SK-N-SH treated with all-trans-retinoic acid at 6 μM for 48 hours (cell line): ENCODE results near the gene FGD3.

Experiments used
- ATAC-seq: fragments of 200-7000 bp; cut with Tn5 transposase; 3 replicates; pipeline ENCODE4 v1.9.1; 2020; ENCODE audit warnings: mild to moderate bottlenecking, moderate library complexity
- BACH2 ChIP-seq: fragments of 250-450 bp; sonication (Bioruptor Pico); IDR thresholded peaks from 2 replicates; pipeline ENCODE4 v1.9.0; 2021; ENCODE audit warnings: mild to moderate bottlenecking, borderline replicate concordance
- CREB5 ChIP-seq: fragments of 250-450 bp; sonication (Bioruptor Pico); IDR thresholded peaks from 2 replicates; pipeline ENCODE4 v1.5.1; 2020; ENCODE audit warnings: low read depth, mild to moderate bottlenecking, moderate library complexity
- CSDC2 ChIP-seq: fragments of 250-450 bp; sonication (Bioruptor Pico); IDR thresholded peaks from 2 replicates; pipeline ENCODE4 v1.5.0; 2020; ENCODE audit warnings: mild to moderate bottlenecking, moderate library complexity
- CSRNP3 ChIP-seq: fragments of 250-450 bp; sonication (Bioruptor Pico); IDR thresholded peaks from 2 replicates; pipeline ENCODE4 v1.5.1; 2021; ENCODE audit warnings: mild to moderate bottlenecking, moderate library complexity
- ESRRG ChIP-seq: fragments of 250-450 bp; sonication (Bioruptor Pico); IDR thresholded peaks from 2 replicates; pipeline ENCODE4 v1.6.1; 2021; ENCODE audit warnings: mild to moderate bottlenecking
- GLIS3 ChIP-seq: fragments of 250-450 bp; sonication (Bioruptor Pico); IDR thresholded peaks from 2 replicates; pipeline ENCODE4 v1.5.0; 2020; ENCODE audit warnings: mild to moderate bottlenecking, moderate library complexity
- OSR1 ChIP-seq: fragments of 250-450 bp; sonication (Bioruptor Pico); IDR thresholded peaks from 2 replicates; pipeline ENCODE4 v1.8.0; 2022; ENCODE audit warnings: moderate library complexity, mild to moderate bottlenecking, inconsistent platforms
- PATZ1 ChIP-seq: fragments of 250-450 bp; sonication (Bioruptor Pico); IDR thresholded peaks from 2 replicates; pipeline ENCODE4 v1.8.0; 2020; ENCODE audit warnings: mild to moderate bottlenecking, moderate library complexity, borderline replicate concordance
- POU6F1 ChIP-seq: fragments of 250-450 bp; sonication (Bioruptor Pico); IDR thresholded peaks from 2 replicates; pipeline ENCODE4 v1.8.0; 2021; ENCODE audit warnings: low read depth, mild to moderate bottlenecking, moderate library complexity, borderline replicate concordance
- PPARA ChIP-seq: fragments of 250-450 bp; sonication (Bioruptor Pico); IDR thresholded peaks from 2 replicates; pipeline ENCODE4 v1.5.0; 2020; ENCODE audit warnings: mild to moderate bottlenecking, borderline replicate concordance
- RARB ChIP-seq: fragments of 250-450 bp; sonication (Bioruptor Pico); IDR thresholded peaks from 2 replicates; pipeline ENCODE4 v1.8.0; 2021; ENCODE audit warnings: mild to moderate bottlenecking, moderate library complexity
- SNAI2 ChIP-seq: fragments of 250-450 bp; sonication (Bioruptor Pico); IDR thresholded peaks from 2 replicates; pipeline ENCODE4 v1.5.0; 2020; ENCODE audit warnings: mild to moderate bottlenecking, moderate library complexity
- TCF4 ChIP-seq: fragments of 250-450 bp; sonication (Bioruptor Pico); IDR thresholded peaks from 2 replicates; pipeline ENCODE4 v1.8.0; 2021; ENCODE audit warnings: mild to moderate bottlenecking, moderate library complexity, borderline replicate concordance
- TSHZ2 ChIP-seq: fragments of 250-450 bp; sonication (Bioruptor Pico); IDR thresholded peaks from 2 replicates; pipeline ENCODE4 v1.5.0; 2020; ENCODE audit warnings: mild to moderate bottlenecking, moderate library complexity
- ZC3H10 ChIP-seq: fragments of 250-450 bp; sonication (Bioruptor Pico); IDR thresholded peaks from 2 replicates; pipeline ENCODE4 v1.5.1; 2021; ENCODE audit warnings: mild to moderate bottlenecking, moderate library complexity
- ZFP30 ChIP-seq: fragments of 450-650 bp; formaldehyde crosslinking; IDR thresholded peaks from 2 replicates; pipeline ENCODE4 v1.5.0; 2022; ENCODE audit warnings: mild to moderate bottlenecking, moderate library complexity
- ZNF565 ChIP-seq: fragments of 450-650 bp; formaldehyde crosslinking; conservative IDR thresholded peaks from 2 replicates; pipeline ENCODE4 v1.5.0; 2020; ENCODE audit warnings: low read depth, mild to moderate bottlenecking, moderate library complexity
- ZNF70 ChIP-seq: fragments of 450-650 bp; formaldehyde crosslinking; IDR thresholded peaks from 2 replicates; pipeline ENCODE4 v1.5.0; 2020; ENCODE audit warnings: mild to moderate bottlenecking, moderate library complexity
- ZNF8 ChIP-seq: fragments of 450-650 bp; formaldehyde crosslinking; IDR thresholded peaks from 2 replicates; pipeline ENCODE4 v1.5.0; 2020; ENCODE audit warnings: mild to moderate bottlenecking, moderate library complexity

Gene FGD3

GRCh38 chr9:93004561-93004960 is 57.2 kb downstream of the FGD3 start:
- ATAC-seq: no peak
- no peak for TF ChIP-seq ESRRG (CRISPR knock-in tag)
- no peak for TF ChIP-seq TCF4 (CRISPR knock-in tag)
- no peak for TF ChIP-seq CREB5
- no peak for TF ChIP-seq SNAI2 (CRISPR knock-in tag)
- TF ChIP-seq ZNF565: no peak
- TF ChIP-seq CSDC2 (CRISPR knock-in tag): no peak
- TF ChIP-seq ZFP30 (CRISPR knock-in tag): no peak
- TF ChIP-seq POU6F1: no peak
- TF ChIP-seq ZNF70 (CRISPR knock-in tag): no peak

GRCh38 chr9:93005876-93006275 is 58.6 kb downstream of the FGD3 start:
- TF ChIP-seq PATZ1 (CRISPR knock-in tag): no peak
- no peak for TF ChIP-seq BACH2 (CRISPR knock-in tag)
- no peak for TF ChIP-seq TCF4 (CRISPR knock-in tag)
- TF ChIP-seq OSR1 (CRISPR knock-in tag): no peak
- TF ChIP-seq ESRRG (CRISPR knock-in tag): no peak
- no peak for TF ChIP-seq TSHZ2
- no peak for TF ChIP-seq CSDC2 (CRISPR knock-in tag)
- no peak for TF ChIP-seq POU6F1
- no peak for TF ChIP-seq ZNF565
- TF ChIP-seq RARB (CRISPR knock-in tag): no peak
- TF ChIP-seq SNAI2 (CRISPR knock-in tag): no peak
- TF ChIP-seq ZC3H10: no peak
- no peak for TF ChIP-seq CREB5
- no peak for TF ChIP-seq GLIS3
- TF ChIP-seq CSRNP3 (CRISPR knock-in tag): no peak
- TF ChIP-seq ZFP30 (CRISPR knock-in tag): no peak
- no peak for TF ChIP-seq ZNF8 (CRISPR knock-in tag)
- no peak for TF ChIP-seq PPARA (CRISPR knock-in tag)
- ATAC-seq: no peak
